IMR-90 (cell line): ENCODE results near the gene PIGP. TPM values are rescaled to one million over a fixed set of nuclear protein-coding genes. Genes with fewer than 3 reads are reported as not detected.
A peak's percentile ranks its signal among the peaks of the same experiment; 100 is the strongest.
"Not testable (repeated sequence)": the region's sequence is repeated elsewhere in the genome, so short reads cannot be mapped to it uniquely, and the experiment has no call there.

ENCODE experiments used
- ATAC-seq: fragments of 200-7000 bp; cut with Tn5 transposase; 2 replicates; pipeline ENCODE4 v1.9.1; 2020; ENCODE audit warnings: low read depth, mild to moderate bottlenecking, moderate library complexity
- BruUV-seq: library from RNA; stranded (reverse); fragments of 400-500 nt; replicated peaks from 2 replicates; lab custom pipeline; 2021; lab: Mats Ljungman, UMichigan
- CTCF ChIA-PET: fragments of 300-600 bp; formaldehyde crosslinking; extraction: SDS; loops from one replicate; lab custom pipeline; 2021; ENCODE audit warnings: antibody characterized with exemption; lab: Yijun Ruan, JAX
- POLR2A ChIA-PET: fragments of 300-600 bp; sonication (Branson Sonifier 250); formaldehyde crosslinking; loops from one replicate; lab custom pipeline; 2022; ENCODE audit warnings: antibody characterized with exemption; ENCODE audit not compliant: unreplicated experiment; lab: Charles Lee
- DNase-seq: peaks from one replicate; pipeline ENCODE4 v3.0.0; 2013
- H2AFZ ChIP-seq: replicated peaks from 2 replicates; pipeline ENCODE3; 2013; ENCODE audit warnings: low read length, mild to moderate bottlenecking; ENCODE audit not compliant: poor library complexity
- H2AK5ac ChIP-seq: 2 replicates; pipeline ENCODE4 v1.6.1; 2013; ENCODE audit warnings: low read depth, low read length, inconsistent platforms
- H2AK9ac ChIP-seq: replicated peaks from 2 replicates; pipeline ENCODE3; 2013; ENCODE audit warnings: mild to moderate bottlenecking, low read depth, low read length, moderate library complexity; ENCODE audit not compliant: poor library complexity
- H2BK120ac ChIP-seq: 2 replicates; pipeline ENCODE4 v1.6.1; 2013; ENCODE audit warnings: low read depth, low read length, inconsistent platforms
- H2BK15ac ChIP-seq: 3 replicates; pipeline ENCODE4 v1.6.1; 2013; ENCODE audit warnings: low read depth, low read length, inconsistent platforms
- H2BK20ac ChIP-seq: 2 replicates; pipeline ENCODE4 v1.6.1; 2013; ENCODE audit warnings: low read depth, mild to moderate bottlenecking, inconsistent platforms, low read length, moderate library complexity
- H2BK5ac ChIP-seq: 2 replicates; pipeline ENCODE4 v1.6.1; 2013; ENCODE audit warnings: mild to moderate bottlenecking, low read depth, low read length, inconsistent platforms; ENCODE audit not compliant: poor library complexity, severe bottlenecking
- H3K14ac ChIP-seq: replicated peaks from 2 replicates; pipeline ENCODE4 v1.6.1; 2013; ENCODE audit warnings: low read depth, low read length, inconsistent platforms
- H3K18ac ChIP-seq: 2 replicates; pipeline ENCODE4 v1.6.1; 2013; ENCODE audit warnings: low read depth, low read length, control low read depth
- H3K23ac ChIP-seq: 2 replicates; pipeline ENCODE4 v1.6.1; 2013; ENCODE audit warnings: low read depth, low read length, inconsistent platforms
- H3K27ac ChIP-seq: 2 replicates; pipeline ENCODE4 v1.5.1; 2013; ENCODE audit warnings: mild to moderate bottlenecking, control low read depth, low read length; ENCODE audit not compliant: insufficient read depth
- H3K27me3 ChIP-seq: 2 replicates; pipeline ENCODE4 v1.6.1; 2013; ENCODE audit warnings: low read length; ENCODE audit not compliant: control insufficient read depth, insufficient read depth
- H3K36me3 ChIP-seq: 2 replicates; pipeline ENCODE4 v1.6.1; 2013; ENCODE audit warnings: low read length, mixed read lengths; ENCODE audit not compliant: control insufficient read depth, insufficient read depth
- H3K4ac ChIP-seq: 2 replicates; pipeline ENCODE4 v1.6.1; 2013; ENCODE audit warnings: low read depth, low read length, inconsistent platforms
- H3K4me1 ChIP-seq: 2 replicates; pipeline ENCODE4 v1.6.1; 2013; ENCODE audit warnings: low read length, mixed read lengths; ENCODE audit not compliant: control insufficient read depth, insufficient read depth
- H3K4me2 ChIP-seq: 2 replicates; pipeline ENCODE4 v1.6.1; 2013; ENCODE audit warnings: low read depth, mild to moderate bottlenecking, control low read depth, low read length, moderate library complexity
- H3K4me3 ChIP-seq: 2 replicates; pipeline ENCODE4 v1.5.1; 2013; ENCODE audit warnings: low read depth, mild to moderate bottlenecking, control low read depth, low read length, moderate library complexity; ENCODE audit not compliant: insufficient read depth
- H3K56ac ChIP-seq: 2 replicates; pipeline ENCODE4 v1.6.1; 2013; ENCODE audit warnings: low read length, inconsistent platforms; ENCODE audit not compliant: insufficient read depth; ENCODE audit errors: extremely low read depth
- H3K79me1 ChIP-seq, 2 experiments: 2 replicates each; pipeline ENCODE4 v1.6.1; 2013; ENCODE audit warnings: low read length in 2 of 2, inconsistent platforms in 1 of 2, low read depth in 1 of 2
- H3K9ac ChIP-seq: 2 replicates; pipeline ENCODE4 v1.6.1; 2013; ENCODE audit warnings: low read depth, low read length, control low read depth
- H3K9me1 ChIP-seq: 2 replicates; pipeline ENCODE4 v1.6.1; 2013; ENCODE audit warnings: low read length, inconsistent platforms; ENCODE audit not compliant: insufficient read depth
- H3K9me3 ChIP-seq: 2 replicates; pipeline ENCODE4 v1.6.1; 2013; ENCODE audit warnings: low read length; ENCODE audit not compliant: control insufficient read depth, insufficient read depth
- H4K20me1 ChIP-seq: 2 replicates; pipeline ENCODE4 v1.6.1; 2013; ENCODE audit warnings: low read length, inconsistent platforms; ENCODE audit not compliant: insufficient read depth
- H4K5ac ChIP-seq: 2 replicates; pipeline ENCODE4 v1.6.1; 2013; ENCODE audit warnings: mild to moderate bottlenecking, low read depth, low read length, control low read depth
- H4K8ac ChIP-seq, 2 experiments: 2 replicates each; pipeline ENCODE4 v1.6.1; 2013; ENCODE audit warnings: low read depth in 2 of 2, low read length in 2 of 2, control low read depth in 1 of 2, inconsistent platforms in 1 of 2
- H4K91ac ChIP-seq: 2 replicates; pipeline ENCODE4 v1.6.1; 2013; ENCODE audit warnings: low read depth, low read length, inconsistent platforms; ENCODE audit not compliant: insufficient read depth
- CEBPB ChIP-seq: IDR thresholded peaks from 2 replicates; pipeline ENCODE4 v1.6.1; 2012; ENCODE audit warnings: low read depth, low read length, improper control_type of control experiment
- WGBS, 2 experiments: methylation state at CpG; one replicate each; pipeline versions ENCODE4 v1.1.5 to v1.1.7; 2013; ENCODE audit warnings: missing lambda C conversion rate in 2 of 2; ENCODE audit not compliant: insufficient read length in 1 of 2; ENCODE audit errors: extremely low coverage in 2 of 2; 5-methylcytosine and 5-hydroxymethylcytosine counted together
- dilution Hi-C: fragments of 300-500 bp; cut with HindIII; formaldehyde crosslinking; loops from one replicate; pipeline ENCODE4 v1.14.3; 2018; ENCODE audit warnings: low sequenced_read_pairs; ENCODE audit not compliant: unreplicated experiment
- in situ Hi-C: fragments of 300-500 bp; cut with MboI; formaldehyde crosslinking; loops from 3 replicates; pipeline ENCODE4 v1.14.3; 2019; ENCODE audit warnings: low sequenced_read_pairs, inconsistent platforms, mixed read lengths
- intact Hi-C: fragments of 100-400 bp; cut with micrococcal nuclease; formaldehyde crosslinking; loops from 2 replicates; pipeline ENCODE4 v1.10.0; 2022
- polyA plus RNA-seq, 3 experiments: library from polyadenylated mRNA; depleted of rRNA; stranded (reverse); fragments of >200 nt; gene quantifications; 2 replicates each; pipeline ENCODE4 v1.2.3, GENCODE V29; 2012; ENCODE audit warnings: low replicate concordance in 1 of 3
- total RNA-seq: library from RNA; depleted of rRNA; stranded (reverse); fragments of >200 nt; gene quantifications from 2 replicates; pipeline ENCODE4 v1.2.3, GENCODE V29; 2012

The PIGP gene
- total and polyA plus RNA-seq, 2 of the 4 experiments (the other 2 are of a cell fraction): 4.1 to 15.4 TPM

DNA sequence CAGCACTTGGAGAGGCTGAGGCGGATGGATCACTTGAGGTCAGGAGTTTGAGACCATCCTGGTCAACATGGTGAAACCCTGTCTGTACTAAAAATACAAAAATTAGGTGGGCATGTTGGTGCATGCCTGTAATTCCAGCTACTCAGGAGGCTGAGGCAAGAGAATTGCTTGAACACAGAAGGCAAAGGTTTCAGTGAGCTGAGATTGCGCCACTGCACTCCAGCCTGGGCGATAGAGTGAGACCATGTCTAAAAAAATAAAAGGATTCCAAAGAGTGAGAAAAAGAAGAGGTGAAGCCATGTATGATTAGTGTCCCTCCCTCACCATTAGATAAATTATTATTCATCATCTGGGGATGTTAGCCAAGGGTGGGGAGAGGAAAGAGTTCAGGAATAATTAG, 29.9 kb upstream of the PIGP start:
- H3K9ac ChIP-seq, H3K4me3 ChIP-seq, H2BK120ac ChIP-seq, dilution Hi-C loops, H3K4me2 ChIP-seq, H3K9me1 ChIP-seq, H4K5ac ChIP-seq, H3K4me1 ChIP-seq, H3K9me3 ChIP-seq, DNase-seq, in situ Hi-C loops, H3K27ac ChIP-seq, H3K56ac ChIP-seq, H2BK15ac ChIP-seq, BruUV-seq, H3K18ac ChIP-seq, H2AK5ac ChIP-seq, POLR2A ChIA-PET, H3K23ac ChIP-seq, H2AFZ ChIP-seq, H2BK20ac ChIP-seq, intact Hi-C loops, H4K8ac ChIP-seq, H3K14ac ChIP-seq, H3K4ac ChIP-seq, H4K91ac ChIP-seq, H2AK9ac ChIP-seq, CTCF ChIA-PET, H3K27me3 ChIP-seq: not testable (repeated sequence)
- WGBS, 2 experiments: no CpG with 5 or more reads among the region's 3 CpGs
- Histone ChIP-seq H4K20me1 (peaks cover 16% of the 10 kb centered on the region; the same call in 1 of the 2 replicates), H2BK5ac (peak overlapping the region; percentile 59), H3K79me1 (peaks cover 36 to 69% of the 10 kb centered on the region in 2 experiments), H3K36me3 (peaks cover 15% of the 10 kb centered on the region)
- TF ChIP-seq CEBPB: peak; percentile 42; the same call in 1 of the 2 replicates
- ATAC-seq: peak; percentile 29
